Measurements from ENCODE around the gene OR2A5. TPM values are rescaled to one million over a fixed set of nuclear protein-coding genes. Genes with fewer than 3 reads are reported as not detected.

OR2A5 gene
- polyA plus RNA-seq, 1 experiment = not detected

DNA sequence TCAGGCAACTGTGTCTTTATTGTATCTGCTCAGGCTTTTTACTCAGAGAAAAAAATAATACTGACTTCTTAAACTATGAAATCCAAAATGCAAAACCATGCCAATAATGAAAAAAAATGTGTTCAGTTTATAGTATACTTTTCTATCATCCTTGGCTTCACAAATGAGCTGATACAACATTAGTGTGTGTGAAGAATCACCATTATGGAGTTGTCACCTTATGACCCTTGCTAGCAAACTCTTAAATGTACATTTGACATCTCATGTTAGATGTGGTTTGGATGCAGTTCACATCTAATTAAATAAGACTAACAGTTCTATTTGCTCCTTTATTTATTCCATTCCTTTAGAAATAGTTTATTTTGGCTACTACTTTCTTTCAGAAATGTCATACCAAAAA, 56.5 kb downstream of the OR2A5 start:
- Histone ChIP-seq H3K27me3 (ENCODE audit: control insufficient read depth, insufficient read depth, low read length) (no peaks in the 10 kb centered on the region), H3K36me3 (ENCODE audit: control insufficient read depth, insufficient read depth, low read length) (no peaks in the 10 kb centered on the region), H3K4me3 (ENCODE audit: low read depth, low read length) (no peak overlapping the region)
- no peak for DNase-seq (ENCODE audit: low read depth)
- POLR2A ChIA-PET = no interaction called here
- TF ChIP-seq, protein P1, sequence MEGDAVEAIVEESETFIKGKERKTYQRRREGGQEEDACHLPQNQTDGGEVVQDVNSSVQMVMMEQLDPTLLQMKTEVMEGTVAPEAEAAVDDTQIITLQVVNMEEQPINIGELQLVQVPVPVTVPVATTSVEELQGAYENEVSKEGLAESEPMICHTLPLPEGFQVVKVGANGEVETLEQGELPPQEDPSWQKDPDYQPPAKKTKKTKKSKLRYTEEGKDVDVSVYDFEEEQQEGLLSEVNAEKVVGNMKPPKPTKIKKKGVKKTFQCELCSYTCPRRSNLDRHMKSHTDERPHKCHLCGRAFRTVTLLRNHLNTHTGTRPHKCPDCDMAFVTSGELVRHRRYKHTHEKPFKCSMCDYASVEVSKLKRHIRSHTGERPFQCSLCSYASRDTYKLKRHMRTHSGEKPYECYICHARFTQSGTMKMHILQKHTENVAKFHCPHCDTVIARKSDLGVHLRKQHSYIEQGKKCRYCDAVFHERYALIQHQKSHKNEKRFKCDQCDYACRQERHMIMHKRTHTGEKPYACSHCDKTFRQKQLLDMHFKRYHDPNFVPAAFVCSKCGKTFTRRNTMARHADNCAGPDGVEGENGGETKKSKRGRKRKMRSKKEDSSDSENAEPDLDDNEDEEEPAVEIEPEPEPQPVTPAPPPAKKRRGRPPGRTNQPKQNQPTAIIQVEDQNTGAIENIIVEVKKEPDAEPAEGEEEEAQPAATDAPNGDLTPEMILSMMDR (IDR thresholded peaks at IDR 0.05; ENCODE audit: insufficient read depth, low read depth, low read length) = no peak
- CTCF ChIA-PET = no interaction called here

Small RNAs within 50 kb of the gene (small RNA-seq; reads per million reads assigned to genes)
- not detected for gene OR2A41P (ENCODE audit: insufficient read length, low read depth, low replicate concordance)

Other genes with a start within 250 kb of the OR2A5 start
- gene TCAF1, start 146.8 kb upstream of the OR2A5 start, polyA plus RNA-seq (2011; rRNA removed) = 39.9 and 55.2 TPM in 2 replicates
- not detected in 2 replicates for gene OR2F2, start 113.7 kb upstream of the OR2A5 start, polyA plus RNA-seq (2011; rRNA removed)
- gene OR2F1, start 94.1 kb upstream of the OR2A5 start, polyA plus RNA-seq (2011; rRNA removed) = not detected in 2 replicates
- gene OR6B1, start 48.6 kb upstream of the OR2A5 start, polyA plus RNA-seq (2011; rRNA removed) = not detected in 2 replicates
- not detected in 2 replicates for gene OR2A25, start 20.9 kb downstream of the OR2A5 start, polyA plus RNA-seq (2011; rRNA removed)
- not detected in 2 replicates for gene OR2A12, start 37.3 kb downstream of the OR2A5 start, polyA plus RNA-seq (2011; rRNA removed)
- gene OR2A2, start 60.6 kb downstream of the OR2A5 start, polyA plus RNA-seq (2011; rRNA removed) = not detected in 2 replicates
- not detected in 2 replicates for gene OR2A14, start 74.2 kb downstream of the OR2A5 start, polyA plus RNA-seq (2011; rRNA removed)
- gene CTAGE4, start 134.5 kb downstream of the OR2A5 start, polyA plus RNA-seq (2011; rRNA removed) = 0.91 and 0.98 TPM in 2 replicates
- 0.37 and 0.91 TPM in 2 replicates for gene ARHGEF35, start 146.9 kb downstream of the OR2A5 start, polyA plus RNA-seq (2011; rRNA removed)
- 0.02 TPM in 1 of 2 replicates, not detected in the other for gene OR2A42, start 190.7 kb downstream of the OR2A5 start, polyA plus RNA-seq (2011; rRNA removed)
- gene OR2A7, start 215.8 kb downstream of the OR2A5 start, polyA plus RNA-seq (2011; rRNA removed) = 0.53 and 0.86 TPM in 2 replicates
- 0.21 and 0.54 TPM in 2 replicates for gene CTAGE8, start 220.3 kb downstream of the OR2A5 start, polyA plus RNA-seq (2011; rRNA removed)

Measured in BJ (cell line).